T47D (cell line): ENCODE measurements around the gene GRIK3.

Experiments used
- DNase-seq, 2 experiments: peaks; one replicate each; pipeline versions ENCODE4 v3.0.0 to v3.0.0-alpha.2; 2011 to 2012; ENCODE audit warnings: low read depth in 1 of 2, low spot score in 1 of 2
- JUND ChIP-seq: IDR thresholded peaks from 2 replicates; pipeline ENCODE4 v1.6.1; 2012; ENCODE audit warnings: low read depth
- in situ Hi-C: cut with HindIII; loops from 2 replicates; pipeline ENCODE4 v1.10.0; 2016; ENCODE audit warnings: low sequenced_read_pairs, low pct_unique_long_range_greater_than_20kb

GRIK3 gene

DNA sequence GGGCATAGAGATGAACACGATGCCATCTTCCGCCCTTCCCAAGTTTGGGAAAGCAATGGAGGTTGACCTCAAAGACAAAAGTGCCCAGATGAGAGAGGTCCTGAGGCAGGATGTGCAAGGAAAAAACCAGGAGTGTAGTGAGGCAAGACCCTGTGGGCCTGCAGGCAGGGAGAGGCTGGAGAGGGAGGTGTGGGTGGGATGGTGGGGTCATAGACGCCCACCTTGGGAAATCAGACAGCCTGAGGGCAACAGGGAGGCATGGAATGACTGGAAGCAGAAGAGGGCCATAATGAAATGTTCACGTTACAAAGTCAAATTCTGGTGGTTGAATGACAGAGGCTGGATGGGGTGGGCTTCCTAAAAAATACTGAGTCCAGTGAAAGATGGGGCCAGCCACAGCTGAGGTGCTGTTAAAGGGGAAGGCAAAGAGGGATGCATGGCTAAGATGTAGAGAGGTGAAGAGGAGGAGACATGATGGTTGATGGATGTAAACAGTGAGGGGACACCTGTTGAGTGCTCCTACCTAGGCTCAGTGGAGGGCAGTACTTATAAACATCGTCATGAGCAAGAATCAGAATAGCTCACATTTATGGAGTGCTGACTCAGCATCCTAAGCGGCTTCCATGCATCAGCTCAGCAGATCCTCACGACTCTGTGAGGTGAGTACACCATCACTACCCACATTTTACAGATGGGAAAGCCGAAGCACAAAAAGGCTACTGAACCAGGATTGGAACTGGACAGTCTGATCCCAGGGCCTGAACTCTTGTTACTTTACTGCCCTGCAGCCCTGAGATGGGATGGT is 42.0 kb downstream of the GRIK3 start:
- in situ Hi-C loops: no loop called here
- TF ChIP-seq JUND: no peak
- DNase-seq: no peak

- TF ChIP-seq JUND: no peak
- peak in 1 of 2 experiments; percentile 44 for DNase-seq
- in situ Hi-C loops: no loop called here
Measured at GRCh38 chr1:36991551-36991950, 42.8 kb downstream of the GRIK3 start.

GRCh38 chr1:36990928-36991327 is 43.4 kb downstream of the GRIK3 start:
- DNase-seq: no peak
- in situ Hi-C loops: no loop called here
- TF ChIP-seq JUND: no peak

- in situ Hi-C loops: no loop called here
- no peak for DNase-seq
- TF ChIP-seq JUND: no peak
Measured at GRCh38 chr1:36989241-36989640, 45.1 kb downstream of the GRIK3 start.

DNA sequence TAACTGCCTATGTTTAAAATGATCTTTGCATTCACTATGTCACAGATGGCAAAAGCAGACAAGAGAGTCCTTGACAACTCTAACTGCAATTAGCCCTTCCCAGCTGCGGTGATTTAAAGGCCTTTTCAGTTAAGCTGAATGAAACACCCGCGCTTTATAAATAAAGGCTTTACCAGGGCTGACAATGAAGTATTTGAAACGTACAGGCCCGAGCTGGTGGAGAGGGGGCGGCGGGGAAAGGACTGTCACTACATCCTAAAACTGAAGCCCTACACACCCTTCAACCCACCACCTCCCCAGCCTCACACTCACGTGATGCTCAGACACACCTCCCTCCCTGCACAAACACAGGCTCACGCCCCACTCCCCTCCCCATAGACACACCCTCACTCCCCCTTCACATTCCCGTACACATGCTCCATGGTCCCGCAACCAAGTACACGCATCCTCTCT is 45.5 kb downstream of the GRIK3 start:
- TF ChIP-seq JUND: no peak
- in situ Hi-C loops: no loop called here
- no peak for DNase-seq

GRCh38 chr1:36988321-36988720 is 46.0 kb downstream of the GRIK3 start:
- DNase-seq: no peak
- no peak for TF ChIP-seq JUND
- in situ Hi-C loops: no loop called here

- no peak for TF ChIP-seq JUND
- in situ Hi-C loops: no loop called here
- no peak for DNase-seq
Measured at GRCh38 chr1:36987276-36987675, 47.0 kb downstream of the GRIK3 start.

DNA sequence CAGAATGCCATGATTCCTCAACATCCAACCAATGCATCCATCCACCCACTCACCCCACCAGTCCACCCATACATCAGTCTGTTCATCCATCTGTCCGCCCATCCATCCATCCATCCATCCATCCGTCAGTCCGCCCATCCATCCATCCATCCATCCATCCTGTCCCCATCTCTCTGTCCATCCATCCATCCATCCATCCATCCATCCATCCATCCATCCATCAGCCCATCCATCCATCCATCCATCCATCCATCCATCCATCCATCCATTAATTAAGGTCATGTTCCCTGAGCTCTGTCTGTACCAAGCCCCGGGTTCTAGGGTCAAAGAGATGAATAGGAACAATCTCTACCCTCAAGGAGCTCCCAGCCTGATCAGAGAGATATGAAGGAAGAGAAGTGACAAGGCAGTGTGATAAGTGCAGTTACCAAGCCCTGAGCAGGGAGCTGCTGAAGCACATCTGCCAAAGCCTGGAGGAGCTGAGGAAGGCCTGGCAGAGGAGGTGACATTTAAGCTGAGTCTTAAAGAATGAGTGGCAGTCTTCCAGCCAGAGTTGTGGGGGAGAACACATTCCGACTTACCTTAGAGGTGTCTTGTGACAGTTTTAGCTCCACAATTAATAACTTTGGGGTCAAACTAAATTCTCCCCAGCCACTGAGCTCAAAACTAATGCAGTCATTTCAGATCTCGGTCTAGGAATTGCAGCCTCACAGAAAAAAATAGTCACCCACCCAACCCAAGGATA is 47.9 kb downstream of the GRIK3 start:
- no peak for DNase-seq
- in situ Hi-C loops: no loop called here
- TF ChIP-seq JUND: no peak

DNA sequence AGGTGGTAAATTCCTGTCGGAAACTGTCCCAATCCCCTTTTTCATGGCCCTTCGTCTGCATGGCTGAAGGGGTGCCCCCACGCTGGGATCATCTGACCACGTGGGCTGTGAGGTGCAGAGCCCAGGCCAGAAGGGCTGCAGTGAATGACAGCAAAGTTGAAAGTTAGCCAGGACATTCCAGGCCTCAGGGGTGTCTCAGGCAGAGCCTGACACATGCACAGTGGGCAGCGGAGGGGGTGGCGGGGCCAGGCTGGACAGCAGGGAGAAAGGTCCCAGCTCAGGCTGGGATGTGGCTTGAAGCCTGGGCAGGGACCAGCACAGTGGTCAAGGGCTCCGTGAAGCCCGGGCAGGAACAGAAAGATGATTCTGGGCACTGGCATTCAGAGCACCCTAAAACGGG is 49.6 kb downstream of the GRIK3 start:
- no peak for TF ChIP-seq JUND
- DNase-seq: no peak
- in situ Hi-C loops: no loop called here

GRCh38 chr1:36984026-36984425 is 50.3 kb downstream of the GRIK3 start:
- in situ Hi-C loops: no loop called here
- no peak for DNase-seq
- TF ChIP-seq JUND: no peak

DNA sequence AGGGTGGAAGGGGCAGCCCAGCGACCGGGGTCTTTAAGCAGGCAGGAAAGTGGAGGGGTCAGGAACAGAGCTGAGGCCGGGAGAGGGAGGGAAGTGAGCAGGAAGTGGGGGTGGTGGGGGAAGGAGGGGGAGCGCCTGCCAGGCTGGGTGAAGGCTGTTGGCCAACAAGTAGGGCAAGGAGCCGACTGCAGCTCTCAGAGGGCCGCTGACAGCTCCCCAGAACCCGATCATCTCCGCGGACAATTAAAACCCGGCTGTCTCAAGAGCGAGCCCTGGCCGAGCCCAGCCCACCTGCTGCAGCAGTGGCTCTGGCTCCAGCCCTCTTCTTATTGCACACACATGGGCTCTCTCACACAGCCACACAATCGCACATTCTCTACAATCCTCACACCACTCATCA is 51.6 kb downstream of the GRIK3 start:
- TF ChIP-seq JUND: no peak
- DNase-seq: no peak
- in situ Hi-C loops: no loop called here

DNA sequence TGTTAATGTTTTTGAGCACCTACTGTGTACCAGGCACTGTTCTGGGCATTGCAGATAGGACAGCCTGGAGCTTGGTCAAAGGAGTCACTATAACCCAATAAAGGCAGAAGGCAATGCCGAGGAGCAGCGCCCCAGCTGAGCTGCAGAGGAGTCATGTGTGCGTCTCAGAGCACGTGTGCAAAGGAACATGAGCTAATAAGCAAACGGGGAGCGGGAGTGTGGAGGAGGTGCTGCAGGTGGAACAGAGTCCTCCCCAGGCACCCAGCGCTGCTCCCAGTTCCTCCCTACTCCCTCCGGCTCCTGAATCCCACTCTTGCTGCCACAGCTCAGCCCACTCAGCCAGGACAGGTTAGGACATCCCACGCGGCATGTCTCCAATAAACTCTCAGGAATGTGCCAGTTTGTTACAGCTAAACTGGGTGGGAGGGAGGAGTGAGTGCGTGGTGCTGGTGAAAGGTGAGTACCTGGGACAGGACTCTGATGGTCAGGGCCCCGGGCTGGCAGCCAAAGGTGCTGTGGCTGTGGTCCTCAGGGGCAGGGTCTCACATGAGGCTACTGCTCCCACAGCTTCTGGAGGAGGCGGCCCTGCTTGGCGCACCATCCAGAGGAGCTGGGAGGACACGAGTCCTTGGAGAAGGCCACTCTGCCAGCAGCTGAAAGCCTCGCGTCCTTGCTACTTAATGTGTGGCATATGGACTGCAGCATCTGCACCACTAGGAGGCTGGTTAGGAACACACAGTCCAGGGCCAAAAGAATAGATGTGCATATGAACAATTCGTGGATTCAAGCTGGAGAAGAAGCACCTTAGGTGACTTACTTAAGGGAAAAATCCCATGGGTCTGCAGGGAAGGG is 52.3 kb downstream of the GRIK3 start:
- in situ Hi-C loops: no loop called here
- DNase-seq: peak in 1 of 2 experiments; percentile 14
- TF ChIP-seq JUND: no peak
